ENCODE results near the gene PDE4A. TPM values are rescaled to one million over a fixed set of nuclear protein-coding genes. Genes with fewer than 3 reads are reported as not detected.

The PDE4A gene
- total and polyA plus RNA-seq, 9 donors: 0.71 to 4.8 (median 2.6) TPM

GRCh38 chr19:10427169-10427568 is 6.8 kb downstream of the PDE4A start:
- TF ChIP-seq POLR2A (IDR thresholded peaks at IDR 0.05) (no peak), CTCF (IDR thresholded peaks at IDR 0.05) (no peak), EP300 (IDR thresholded peaks at IDR 0.05) (no peak)
- peaks cover 7% of the 10 kb centered on the region for H3K4me1 ChIP-seq (ENCODE audit: insufficient read depth)
- H3K9me3 ChIP-seq: no peaks in the 10 kb centered on the region
- no peaks in the 10 kb centered on the region for H3K36me3 ChIP-seq
- WGBS, 3 donors: 76 to 82% (median 77%) methylated on average over 6 of the region's 6 CpGs
- H3K4me3 ChIP-seq: no peak overlapping the region
- no peak for DNase-seq
- H3K27me3 ChIP-seq: peaks cover 9% of the 10 kb centered on the region
- H3K27ac ChIP-seq: no peak overlapping the region
- intact Hi-C loops (cut with DNase I): no loop called here

GRCh38 chr19:10428996-10429381 is 8.7 kb downstream of the PDE4A start:
- Histone ChIP-seq H3K27me3 (peaks cover 9% of the 10 kb centered on the region), H3K4me1 (ENCODE audit: insufficient read depth) (peaks cover 7% of the 10 kb centered on the region), H3K4me3 (no peak overlapping the region), H3K36me3 (no peaks in the 10 kb centered on the region), H3K27ac (no peak overlapping the region), H3K9me3 (no peaks in the 10 kb centered on the region)
- no peak for DNase-seq
- TF ChIP-seq CTCF (IDR thresholded peaks at IDR 0.05): no peak
- TF ChIP-seq POLR2A (IDR thresholded peaks at IDR 0.05): no peak
- no peak for TF ChIP-seq EP300 (IDR thresholded peaks at IDR 0.05)
- intact Hi-C loops (cut with DNase I): no loop called here
- WGBS, 3 donors: 55 to 71% (median 61%) methylated on average over 5 of the region's 5 CpGs

- Histone ChIP-seq H3K27me3 (peaks cover 9% of the 10 kb centered on the region), H3K4me3 (peak overlapping the region; percentile 50), H3K4me1 (ENCODE audit: insufficient read depth) (peaks cover 3% of the 10 kb centered on the region), H3K27ac (no peak overlapping the region), H3K9me3 (no peaks in the 10 kb centered on the region), H3K36me3 (no peaks in the 10 kb centered on the region)
- 3 to 4% (median 4%) methylated on average over 49 to 75 of the region's 75 CpGs for WGBS, 3 donors
- DNase-seq: no peak
- TF ChIP-seq POLR2A (IDR thresholded peaks at IDR 0.05) (no peak), EP300 (IDR thresholded peaks at IDR 0.05) (no peak), CTCF (IDR thresholded peaks at IDR 0.05) (no peak)
- intact Hi-C loops (cut with DNase I): no loop called here
These were observed 10.3 kb downstream of the PDE4A start for GRCh38 chr19:10430505-10431253.

GRCh38 chr19:10431254-10431942 is 11.1 kb downstream of the PDE4A start:
- intact Hi-C loops (cut with DNase I): no loop called here
- TF ChIP-seq CTCF (IDR thresholded peaks at IDR 0.05) (no peak), EP300 (IDR thresholded peaks at IDR 0.05) (no peak), POLR2A (IDR thresholded peaks at IDR 0.05) (no peak)
- Histone ChIP-seq H3K36me3 (no peaks in the 10 kb centered on the region), H3K4me1 (ENCODE audit: insufficient read depth) (peaks cover 3% of the 10 kb centered on the region), H3K9me3 (no peaks in the 10 kb centered on the region), H3K4me3 (peak overlapping the region; percentile 50), H3K27ac (no peak overlapping the region), H3K27me3 (peaks cover 9% of the 10 kb centered on the region)
- WGBS, 3 donors: 10 to 13% (median 12%) methylated on average over 23 to 25 of the region's 25 CpGs
- no peak for DNase-seq

Measured in ovary (tissue), 9 donors.